ENCODE data around the gene CATSPER1.

Gene CATSPER1

GRCh38 chr11:66001942-66002647 lies 24.2 kb downstream of the CATSPER1 start, which contains the start of the genes BANF1 and EIF1AD:
Gene BANF1 (plus strand): TSS chr11:66002503. CDS start chr11:66003251, 748 bp downstream.
Gene EIF1AD (minus strand): TSS chr11:66002157. CDS start chr11:66000389, 1,768 bp downstream.
- Histone ChIP-seq H3K4me3 (ENCODE audit: severe bottlenecking) (peak within 1 kb of the TSS; percentile 69), H3K36me3 (ENCODE audit: low read depth) (peaks cover 60% of the 10 kb centered on the region), H3K4me1 (ENCODE audit: insufficient read depth, poor library complexity, severe bottlenecking) (peaks cover 6% of the 10 kb centered on the region), H3K9me3 (ENCODE audit: severe bottlenecking) (no peaks in the 10 kb centered on the region), H3K27me3 (ENCODE audit: insufficient read depth, poor library complexity, severe bottlenecking) (no peaks in the 10 kb centered on the region), H3K27ac (ENCODE audit: poor library complexity, severe bottlenecking) (peak within 1 kb of the TSS; percentile 80)
- no peak for TF ChIP-seq CTCF (IDR thresholded peaks at IDR 0.05; ENCODE audit: poor library complexity, severe bottlenecking)
- DNase-seq (ENCODE audit: low spot score) (peak; percentile 94), ATAC-seq (ENCODE audit: low read depth) (peak; percentile 89)

GRCh38 chr11:65997286-65997685 lies 29.0 kb downstream of the CATSPER1 start:
- Histone ChIP-seq H3K36me3 (ENCODE audit: low read depth) (peaks cover 37% of the 10 kb centered on the region), H3K9me3 (ENCODE audit: severe bottlenecking) (no peaks in the 10 kb centered on the region), H3K27ac (ENCODE audit: poor library complexity, severe bottlenecking) (no peak overlapping the region), H3K4me3 (ENCODE audit: severe bottlenecking) (no peak overlapping the region), H3K27me3 (ENCODE audit: insufficient read depth, poor library complexity, severe bottlenecking) (no peaks in the 10 kb centered on the region), H3K4me1 (ENCODE audit: insufficient read depth, poor library complexity, severe bottlenecking) (peaks cover 6% of the 10 kb centered on the region)
- TF ChIP-seq CTCF (IDR thresholded peaks at IDR 0.05; ENCODE audit: poor library complexity, severe bottlenecking) = no peak
- no peak for ATAC-seq (ENCODE audit: low read depth)
- DNase-seq (ENCODE audit: low spot score) = no peak

- no peaks in the 10 kb centered on the region for H3K9me3 ChIP-seq (ENCODE audit: severe bottlenecking)
- DNase-seq (ENCODE audit: low spot score) (no peak), ATAC-seq (ENCODE audit: low read depth) (no peak)
- H3K27me3 ChIP-seq (ENCODE audit: insufficient read depth, poor library complexity, severe bottlenecking) = no peaks in the 10 kb centered on the region
- no peak for TF ChIP-seq CTCF (IDR thresholded peaks at IDR 0.05; ENCODE audit: poor library complexity, severe bottlenecking)
- peaks cover 5% of the 10 kb centered on the region for H3K36me3 ChIP-seq (ENCODE audit: low read depth)
- H3K4me1 ChIP-seq (ENCODE audit: insufficient read depth, poor library complexity, severe bottlenecking) = no peaks in the 10 kb centered on the region
- no peak overlapping the region for H3K27ac ChIP-seq (ENCODE audit: poor library complexity, severe bottlenecking)
- H3K4me3 ChIP-seq (ENCODE audit: severe bottlenecking) = no peak overlapping the region
Observed at GRCh38 chr11:65992056-65992455, 34.2 kb downstream of the CATSPER1 start.

DNA sequence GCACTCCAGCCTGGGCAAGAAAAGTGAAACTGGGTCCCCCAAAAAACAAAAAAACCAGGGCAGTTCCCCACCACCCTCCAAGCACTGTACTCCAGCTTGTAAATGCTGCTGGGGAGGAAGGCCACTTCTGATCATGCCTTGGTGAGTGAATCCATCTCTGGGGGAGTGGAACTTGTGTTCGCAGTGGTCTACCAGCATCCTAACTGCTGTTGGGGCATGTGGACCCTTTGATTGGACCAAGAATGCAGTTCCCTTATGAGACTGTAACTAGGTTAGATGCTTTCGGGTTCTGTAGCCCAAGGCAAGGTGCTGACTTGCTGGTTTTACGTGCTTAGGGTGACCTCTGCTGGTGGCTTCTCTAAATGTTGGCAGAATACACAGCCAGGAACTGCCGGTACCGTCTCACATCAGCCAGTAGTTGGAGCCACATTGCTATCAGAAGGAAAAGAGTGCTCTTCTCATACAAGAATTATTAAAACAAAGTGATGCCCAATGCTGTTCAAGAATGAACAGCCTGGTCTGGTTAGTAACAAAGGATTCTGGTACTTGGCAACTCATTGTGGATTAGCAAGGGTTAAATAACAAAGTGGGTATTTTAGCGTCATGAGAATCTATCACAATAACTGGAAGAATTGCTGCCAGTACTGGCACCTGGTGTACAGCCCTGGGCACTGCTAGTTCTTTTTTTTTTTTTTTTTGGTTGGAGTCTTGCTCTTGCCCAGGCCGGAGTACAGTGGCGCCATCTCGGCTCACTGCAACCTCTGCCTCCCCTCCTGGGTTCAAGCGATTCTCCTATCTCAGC lies 37.3 kb downstream of the CATSPER1 start:
- H3K36me3 ChIP-seq (ENCODE audit: low read depth) = peaks cover 5% of the 10 kb centered on the region
- ATAC-seq (ENCODE audit: low read depth) (peak; percentile 96), DNase-seq (ENCODE audit: low spot score) (no peak)
- no peak overlapping the region for H3K4me3 ChIP-seq (ENCODE audit: severe bottlenecking)
- no peaks in the 10 kb centered on the region for H3K9me3 ChIP-seq (ENCODE audit: severe bottlenecking)
- H3K27ac ChIP-seq (ENCODE audit: poor library complexity, severe bottlenecking) = no peak overlapping the region
- peak; percentile 99 for TF ChIP-seq CTCF (IDR thresholded peaks at IDR 0.05; ENCODE audit: poor library complexity, severe bottlenecking)
- H3K4me1 ChIP-seq (ENCODE audit: insufficient read depth, poor library complexity, severe bottlenecking) = no peaks in the 10 kb centered on the region
- H3K27me3 ChIP-seq (ENCODE audit: insufficient read depth, poor library complexity, severe bottlenecking) = no peaks in the 10 kb centered on the region
